ENCODE measurements around the gene TTC34.

Gene TTC34

DNA sequence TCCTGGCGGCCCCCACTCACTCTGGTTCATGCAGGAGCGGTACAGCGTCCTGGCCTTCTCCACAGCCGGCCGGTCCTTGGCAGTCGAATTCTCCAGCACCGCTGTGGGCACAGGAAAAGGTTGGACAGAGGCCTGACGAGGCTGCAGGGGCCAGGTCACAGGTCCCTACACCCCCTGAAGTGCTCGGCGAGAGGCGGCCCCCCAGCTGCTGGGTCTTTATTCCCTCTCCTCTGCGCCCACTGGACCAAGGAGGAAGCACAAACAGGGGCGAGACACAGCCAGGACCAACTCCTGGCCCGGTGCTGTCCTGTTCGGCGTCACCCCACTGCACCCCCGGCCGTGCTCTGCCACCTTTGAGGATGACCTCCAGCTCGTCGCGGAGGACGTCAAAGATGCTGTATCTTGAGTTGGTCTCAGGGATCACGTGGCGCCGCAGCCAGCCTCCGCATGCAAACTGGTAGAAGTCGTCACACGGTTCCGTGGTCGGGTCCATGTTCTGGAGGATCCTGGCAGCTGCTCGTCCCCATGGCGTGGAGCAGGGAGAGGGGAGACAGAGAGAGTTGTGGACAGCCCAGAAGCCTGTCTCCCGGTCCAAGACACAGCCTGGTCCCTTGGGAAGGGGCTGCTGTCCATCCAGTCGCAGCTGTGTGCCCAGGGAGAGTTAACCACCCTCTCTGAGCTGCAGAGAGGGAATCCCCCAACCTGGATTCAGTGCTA, 192.0 kb downstream of the TTC34 start:
- in situ Hi-C loops (cut with MboI; ENCODE audit: low sequenced_read_pairs): no loop called here

DNA sequence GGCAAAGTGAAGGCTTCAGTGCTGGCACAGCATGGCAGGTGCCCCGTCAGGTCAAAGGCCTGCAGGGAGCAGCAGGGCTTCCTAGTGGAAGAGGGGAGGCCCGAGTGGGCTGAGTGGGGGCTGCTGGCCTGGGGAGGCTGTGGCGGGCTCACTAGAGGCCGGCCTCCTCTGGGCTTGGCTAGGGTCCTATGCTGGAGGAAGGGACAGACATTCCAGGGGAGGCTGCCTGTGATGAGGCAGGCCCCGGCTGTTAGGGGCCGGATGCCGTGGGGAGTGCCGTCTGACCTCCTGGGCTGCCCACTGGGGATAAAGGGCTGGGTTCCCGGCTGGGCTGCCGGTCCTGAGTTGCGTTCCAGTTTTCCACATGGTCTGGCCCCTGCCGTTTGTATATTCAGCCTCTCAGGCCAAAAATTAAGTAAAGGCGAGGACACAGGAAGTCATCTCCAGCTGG, 193.8 kb downstream of the TTC34 start:
- in situ Hi-C loops (cut with MboI; ENCODE audit: low sequenced_read_pairs): no loop called here

DNA sequence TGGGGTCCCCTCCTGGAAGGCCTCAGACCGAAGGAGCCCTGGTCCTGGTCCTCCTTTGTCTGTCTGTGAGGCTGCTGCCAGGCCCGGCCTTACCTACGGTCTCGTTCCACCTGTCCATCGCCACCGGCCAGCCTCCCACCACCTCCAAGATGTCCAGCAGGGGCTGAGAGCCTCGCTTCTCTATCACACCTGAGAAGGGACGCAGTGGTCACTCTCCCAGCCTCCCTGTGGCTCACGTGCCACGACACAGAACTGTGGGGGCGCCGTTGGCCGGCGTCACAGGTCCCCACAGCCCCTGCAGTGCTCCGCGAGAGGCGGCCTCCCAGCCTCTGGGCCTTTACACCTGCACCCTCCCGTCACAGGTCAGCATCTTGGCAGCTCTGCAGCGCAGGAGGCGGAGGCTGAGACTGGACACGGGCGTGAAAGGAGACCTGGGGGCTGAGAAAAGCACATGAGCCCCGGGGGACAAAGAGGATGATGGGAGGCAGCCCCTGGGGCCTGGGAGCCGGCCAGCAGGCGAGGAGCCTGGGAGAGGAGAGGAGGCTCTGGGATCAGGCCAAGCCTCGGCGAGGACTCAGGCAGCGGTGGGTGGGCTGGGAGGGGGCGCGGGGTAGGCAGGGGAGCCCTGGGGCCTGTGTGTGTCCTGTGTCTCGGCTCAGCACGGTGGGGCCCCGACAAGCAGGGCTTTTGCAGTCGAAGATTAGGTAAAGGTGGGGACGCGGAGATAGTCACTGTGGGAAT, 194.4 kb downstream of the TTC34 start:
- in situ Hi-C loops (cut with MboI; ENCODE audit: low sequenced_read_pairs): no loop called here

DNA sequence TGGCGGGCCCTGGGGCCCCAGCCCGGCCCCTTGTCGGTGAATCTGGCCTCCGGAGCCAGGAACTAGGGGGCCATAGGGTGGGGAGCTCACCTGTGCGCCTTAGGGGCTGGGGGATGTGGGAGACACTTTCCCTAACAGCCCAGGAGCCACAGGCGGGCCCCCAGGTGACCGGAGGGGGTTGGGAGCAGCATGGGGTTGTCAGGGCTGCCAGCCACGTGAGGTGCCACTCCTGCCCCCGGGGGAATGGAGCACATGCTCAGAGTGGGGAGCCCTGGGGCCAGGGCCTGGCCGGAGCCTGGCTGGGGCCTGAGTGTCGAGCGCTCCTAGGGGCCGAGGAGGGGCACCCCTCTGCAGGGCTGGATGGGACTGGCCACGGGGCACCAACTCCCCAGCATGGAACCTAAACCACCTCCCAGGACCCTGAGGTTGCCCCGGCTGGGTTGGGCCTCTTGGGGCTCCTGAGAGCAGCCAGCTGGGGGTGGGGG, 195.1 kb downstream of the TTC34 start:
- in situ Hi-C loops (cut with MboI; ENCODE audit: low sequenced_read_pairs): no loop called here

DNA sequence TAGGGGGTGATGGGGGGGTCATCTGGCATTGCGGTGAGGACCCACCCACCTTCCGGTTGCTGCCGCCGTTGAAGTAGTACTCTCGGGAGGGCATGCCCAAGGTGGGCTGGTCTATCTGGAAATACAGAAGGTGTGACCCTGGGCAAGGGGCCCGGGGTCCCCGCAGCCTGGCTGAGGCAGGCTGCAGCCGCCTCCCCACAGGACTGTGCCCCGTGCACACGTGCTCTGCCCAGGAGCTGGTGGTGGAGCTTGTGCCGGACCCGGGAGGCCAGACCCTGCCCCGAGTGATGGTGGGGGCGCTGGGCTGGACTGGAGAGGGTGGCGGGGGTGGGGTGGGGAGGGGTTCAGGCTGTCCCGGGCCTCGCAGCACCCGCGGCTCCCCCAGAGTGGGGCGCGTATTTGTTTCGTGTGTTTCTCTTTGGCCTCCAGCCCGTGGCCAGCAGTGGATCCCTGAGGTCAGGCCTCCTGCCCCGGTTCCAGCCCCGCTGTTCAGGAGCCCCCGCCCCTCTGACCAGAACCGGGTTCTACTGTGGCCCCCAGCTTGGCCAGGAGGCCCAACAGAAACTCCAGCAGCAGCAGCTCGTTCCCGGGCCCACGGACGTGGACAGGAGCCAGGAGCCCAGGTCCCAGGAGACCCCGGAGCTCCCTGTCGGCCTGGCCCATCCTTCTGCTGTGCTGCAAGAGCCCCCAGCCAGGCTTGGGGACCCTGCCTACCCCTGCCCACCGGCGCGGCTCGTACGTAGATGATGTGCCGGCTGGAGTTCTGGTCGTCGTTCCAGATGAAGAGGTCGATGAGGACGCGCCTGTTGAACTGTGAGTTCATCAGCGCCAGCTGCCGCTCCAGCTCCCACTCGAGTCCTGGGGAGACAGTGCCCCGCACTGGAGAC, 195.7 kb downstream of the TTC34 start:
- in situ Hi-C loops (cut with MboI; ENCODE audit: low sequenced_read_pairs): no loop called here

DNA sequence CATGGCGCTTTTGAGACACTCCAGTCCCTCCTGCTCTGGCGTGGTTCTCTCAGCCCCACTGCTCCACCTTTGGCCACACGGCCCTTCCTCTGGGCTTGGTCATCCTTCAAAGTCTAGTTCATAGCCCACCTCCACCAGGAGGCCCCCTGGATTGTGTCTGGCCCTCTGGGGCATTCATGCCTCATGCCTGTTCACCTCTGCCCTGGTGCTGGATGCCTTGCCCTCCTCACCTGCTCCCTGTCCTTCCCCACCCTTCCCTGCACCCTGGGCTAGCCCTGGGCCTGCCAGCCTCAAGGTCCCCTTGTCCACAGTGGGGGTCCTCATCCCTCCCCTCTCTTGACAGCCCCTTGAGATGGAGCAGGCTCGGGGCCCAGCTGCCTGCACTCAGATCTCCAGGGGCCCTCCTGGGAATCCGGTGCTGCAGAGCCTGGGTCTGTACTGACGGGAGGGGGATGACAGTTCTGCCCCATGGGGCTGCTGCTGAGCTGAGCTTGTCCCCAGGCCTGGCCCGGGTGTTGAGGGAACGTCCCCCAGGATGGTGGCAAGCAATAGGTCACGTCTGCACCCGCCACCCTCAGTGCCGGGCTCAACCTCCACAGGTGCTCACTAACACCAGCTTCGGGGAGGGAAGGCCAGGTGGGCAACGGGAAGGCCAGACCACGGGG, 196.5 kb downstream of the TTC34 start:
- in situ Hi-C loops (cut with MboI; ENCODE audit: low sequenced_read_pairs): no loop called here

DNA sequence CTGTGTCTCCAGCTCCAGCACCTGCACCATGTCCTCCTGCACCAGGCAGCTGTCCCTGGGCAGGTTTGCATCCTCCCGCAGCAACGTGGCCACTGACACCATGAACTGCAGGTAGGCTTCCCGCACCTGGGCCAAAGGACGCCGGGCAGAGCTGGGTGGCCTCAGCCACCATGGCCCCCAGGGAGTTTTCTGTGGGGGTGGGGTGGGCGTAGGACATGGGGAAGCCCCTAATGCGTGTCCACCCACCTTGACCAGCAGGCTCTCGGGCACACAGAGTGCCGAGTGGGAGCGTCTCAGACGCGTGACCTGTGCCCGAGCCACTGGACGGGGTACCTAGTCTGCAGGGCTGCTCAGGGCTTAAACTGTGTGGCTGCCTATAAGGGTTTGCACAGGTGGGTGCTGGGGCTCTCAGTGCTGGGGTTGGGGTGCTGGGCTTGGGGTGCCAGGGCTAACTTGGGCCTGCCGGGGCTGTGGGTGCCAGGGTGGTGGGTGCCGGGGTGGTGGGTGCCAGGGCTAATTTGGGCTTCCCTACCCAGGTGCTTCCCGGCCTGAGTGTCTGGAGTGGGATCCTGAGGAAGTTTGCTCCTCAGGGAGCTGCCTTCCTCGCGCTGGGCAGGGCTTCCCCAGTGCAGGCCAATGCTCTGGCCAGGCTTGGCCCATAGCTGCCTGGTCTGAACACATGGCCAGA, 197.2 kb downstream of the TTC34 start:
- in situ Hi-C loops (cut with MboI; ENCODE audit: low sequenced_read_pairs): no loop called here

DNA sequence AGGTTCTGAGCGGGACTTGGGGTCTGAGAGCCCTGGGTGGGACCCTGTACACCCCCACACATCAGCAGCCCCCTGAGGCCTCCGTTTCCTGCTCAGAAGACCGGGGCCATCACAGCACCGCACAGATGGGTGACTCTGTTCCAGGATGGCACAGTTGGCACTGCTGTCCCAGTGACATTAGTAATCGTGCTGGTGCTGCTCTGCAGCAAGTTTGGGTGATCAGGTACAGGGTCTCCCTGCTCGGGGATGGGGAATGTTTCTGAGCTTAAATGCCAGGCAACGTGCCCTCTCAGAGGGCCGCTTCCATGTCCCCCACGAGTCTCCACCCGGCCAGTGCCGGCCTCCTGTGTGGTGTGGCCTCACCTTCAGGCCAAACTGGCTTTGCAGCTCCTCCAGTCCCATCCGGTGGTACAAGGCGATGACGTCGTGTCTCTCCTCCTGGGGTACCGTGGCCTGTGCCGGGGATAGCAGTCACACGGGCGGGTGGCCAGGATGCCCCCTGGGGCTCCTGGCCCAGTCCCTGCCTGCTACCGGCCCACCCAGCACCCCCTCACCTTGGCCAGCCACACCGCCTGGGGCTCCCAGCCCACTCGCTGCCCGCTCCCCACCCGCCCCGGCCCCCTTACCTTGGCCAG, 197.9 kb downstream of the TTC34 start:
- in situ Hi-C loops (cut with MboI; ENCODE audit: low sequenced_read_pairs): no loop called here

DNA sequence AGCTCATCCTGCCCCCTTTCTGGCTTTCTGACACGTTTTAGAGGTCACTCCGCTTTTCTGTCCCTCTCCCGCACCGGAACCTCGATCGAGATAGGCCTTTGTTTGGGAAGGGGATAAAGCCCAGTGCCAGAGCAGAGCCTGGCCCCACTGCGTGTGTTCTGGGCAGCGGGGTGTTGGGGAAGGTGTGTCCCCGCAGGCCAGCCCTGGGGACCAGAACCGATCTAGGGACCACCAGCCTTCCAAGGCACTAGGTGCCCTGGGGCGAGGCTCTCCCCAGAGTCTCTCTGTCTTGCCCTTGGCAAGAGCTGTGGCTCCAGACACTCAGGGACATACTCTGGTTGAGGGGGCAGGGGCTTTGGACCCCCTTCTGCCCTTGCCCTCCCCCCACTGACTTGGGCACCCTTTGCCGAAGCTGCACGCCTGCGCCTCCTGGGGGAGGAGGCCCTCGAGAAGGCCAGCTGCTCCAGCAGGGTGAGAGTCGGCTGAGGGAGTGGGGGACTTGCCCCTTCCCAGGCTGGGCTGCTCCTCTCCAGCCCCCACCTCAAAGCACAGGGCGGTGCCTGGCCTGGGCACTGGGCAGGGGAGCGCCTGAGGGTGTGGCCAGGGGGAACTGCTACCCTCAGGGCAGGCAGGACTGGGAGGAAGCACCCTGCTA, 198.5 kb downstream of the TTC34 start:
- in situ Hi-C loops (cut with MboI; ENCODE audit: low sequenced_read_pairs): no loop called here

DNA sequence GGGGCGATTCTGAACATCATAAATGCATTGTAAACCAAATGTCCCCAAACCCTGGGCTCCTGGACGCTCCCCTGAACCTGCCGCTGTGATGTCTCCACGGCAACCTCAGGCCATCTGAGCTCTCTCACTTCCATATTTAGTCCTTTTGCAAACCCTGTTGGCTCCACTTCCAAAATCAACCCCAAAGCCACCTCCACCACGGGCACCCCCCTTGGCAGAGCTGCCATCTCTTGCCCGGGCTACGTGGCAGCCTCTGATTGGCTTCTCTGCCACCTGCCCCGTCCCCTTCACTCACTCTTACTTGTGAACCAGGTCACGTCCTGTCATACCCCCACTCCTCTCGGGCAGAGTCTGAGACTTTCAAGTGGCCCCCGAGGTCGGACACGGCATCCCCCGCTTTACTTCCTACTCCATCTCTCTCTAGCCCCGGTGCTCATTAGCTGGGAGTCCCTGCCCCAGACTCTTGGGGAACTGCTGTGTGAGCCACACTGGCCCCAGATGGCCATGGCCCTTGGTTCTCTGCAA, 199.1 kb downstream of the TTC34 start:
- in situ Hi-C loops (cut with MboI; ENCODE audit: low sequenced_read_pairs): no loop called here

DNA sequence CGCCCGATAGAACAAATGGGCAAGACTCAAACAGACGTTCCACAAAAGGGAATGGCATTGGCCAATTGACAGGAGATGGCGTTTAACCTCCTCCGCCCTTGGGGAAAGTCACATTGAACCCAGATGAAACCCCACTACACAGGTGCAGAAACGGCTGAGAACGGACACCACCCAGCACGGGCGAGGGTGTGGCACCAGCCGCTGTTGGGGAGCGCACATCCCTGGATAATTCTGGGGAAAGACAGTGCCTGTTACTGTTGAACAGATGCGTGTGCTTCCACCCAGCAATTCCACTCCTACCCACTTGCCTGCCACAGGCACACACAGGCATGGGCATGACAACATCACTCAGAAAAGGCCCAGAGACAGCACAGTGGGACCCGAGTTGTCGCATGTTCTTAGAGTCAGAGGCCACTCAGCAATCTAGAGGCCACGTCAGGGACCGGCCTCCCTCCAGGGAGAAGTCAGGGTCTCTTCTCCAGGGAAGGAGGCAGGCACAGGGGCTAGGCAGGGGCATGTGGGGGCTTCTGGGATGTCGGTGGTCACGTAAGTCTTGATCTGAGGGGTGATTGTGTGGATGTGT, 199.7 kb downstream of the TTC34 start:
- in situ Hi-C loops (cut with MboI; ENCODE audit: low sequenced_read_pairs): no loop called here

DNA sequence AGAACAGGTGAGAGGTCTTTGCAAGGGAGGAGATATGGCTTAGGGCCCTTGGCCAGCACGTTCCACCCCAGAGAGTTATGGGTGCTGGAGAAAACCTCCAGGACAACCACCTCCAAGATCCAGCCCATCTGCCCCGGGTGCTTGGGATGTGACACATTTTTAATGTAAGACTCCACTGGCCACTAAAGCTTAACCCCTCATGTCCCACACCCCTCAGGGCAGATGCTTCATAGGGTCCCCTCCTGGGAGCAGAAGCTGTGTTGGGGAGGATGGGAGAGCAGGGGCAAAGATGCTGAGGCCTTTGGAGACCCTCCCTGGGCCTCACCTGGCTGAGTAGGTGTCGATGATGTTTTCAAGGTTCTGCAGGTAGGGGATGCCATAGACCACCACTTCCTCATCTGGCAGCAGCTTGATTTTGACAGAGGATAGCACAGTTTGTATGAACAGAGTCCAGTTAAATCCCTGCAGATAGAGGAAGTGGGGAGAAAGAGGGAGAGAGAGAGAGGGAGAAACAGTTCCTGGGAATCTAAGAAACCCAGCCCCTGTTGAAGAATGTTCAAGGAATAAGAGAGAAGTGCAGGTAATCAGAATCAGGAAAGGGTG, 203.1 kb downstream of the TTC34 start:
- in situ Hi-C loops (cut with MboI; ENCODE audit: low sequenced_read_pairs): loop anchor here (25.0 kb wide), 1 partner anchor 411 kb away; the partner anchor contains the start of gene FAAP20

DNA sequence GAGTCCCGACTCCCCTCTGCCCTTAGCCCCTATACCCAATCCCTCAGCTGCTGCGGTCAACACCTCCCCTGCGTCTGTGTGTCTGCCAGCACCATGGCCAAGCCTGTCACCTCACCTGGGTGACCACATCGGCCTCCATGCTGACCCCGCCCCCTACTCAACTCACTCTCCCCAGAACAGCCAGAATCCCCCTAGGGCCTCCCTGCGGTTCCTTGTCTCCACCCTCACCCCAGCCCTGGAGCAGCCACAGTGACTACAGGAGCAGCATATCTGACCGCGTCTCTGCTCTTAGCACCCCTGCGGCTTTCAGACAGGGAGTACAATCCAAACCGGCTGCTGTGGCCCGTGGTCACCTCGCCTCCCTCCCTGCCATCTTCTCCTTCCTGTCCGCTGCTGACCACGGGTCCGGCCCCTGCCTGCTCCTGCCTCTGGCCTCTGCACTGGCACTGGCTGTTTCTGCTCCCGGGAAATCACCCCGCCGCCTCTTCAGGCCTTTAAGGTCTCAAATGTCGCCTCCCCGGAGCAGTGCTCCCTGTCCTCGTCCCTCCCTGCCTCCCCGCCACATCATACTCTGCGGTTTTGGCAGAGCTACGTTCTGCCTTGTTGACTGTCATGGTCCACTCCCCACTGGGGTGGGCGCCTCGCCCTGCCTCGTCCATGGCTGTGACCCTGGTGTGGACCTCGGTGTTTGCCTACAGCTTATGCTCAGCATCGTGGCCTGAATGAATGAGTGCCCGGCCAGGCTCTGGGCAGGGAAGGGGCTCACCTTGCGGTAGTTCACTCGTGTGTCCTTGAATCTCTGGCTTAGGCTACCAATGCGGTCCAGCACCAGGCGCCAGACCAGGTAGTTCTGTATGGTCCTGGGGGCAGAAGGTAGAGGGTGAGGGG, 203.8 kb downstream of the TTC34 start:
- in situ Hi-C loops (cut with MboI; ENCODE audit: low sequenced_read_pairs): loop anchor here (25.0 kb wide), 1 partner anchor 410 kb away; the partner anchor contains the start of gene FAAP20

DNA sequence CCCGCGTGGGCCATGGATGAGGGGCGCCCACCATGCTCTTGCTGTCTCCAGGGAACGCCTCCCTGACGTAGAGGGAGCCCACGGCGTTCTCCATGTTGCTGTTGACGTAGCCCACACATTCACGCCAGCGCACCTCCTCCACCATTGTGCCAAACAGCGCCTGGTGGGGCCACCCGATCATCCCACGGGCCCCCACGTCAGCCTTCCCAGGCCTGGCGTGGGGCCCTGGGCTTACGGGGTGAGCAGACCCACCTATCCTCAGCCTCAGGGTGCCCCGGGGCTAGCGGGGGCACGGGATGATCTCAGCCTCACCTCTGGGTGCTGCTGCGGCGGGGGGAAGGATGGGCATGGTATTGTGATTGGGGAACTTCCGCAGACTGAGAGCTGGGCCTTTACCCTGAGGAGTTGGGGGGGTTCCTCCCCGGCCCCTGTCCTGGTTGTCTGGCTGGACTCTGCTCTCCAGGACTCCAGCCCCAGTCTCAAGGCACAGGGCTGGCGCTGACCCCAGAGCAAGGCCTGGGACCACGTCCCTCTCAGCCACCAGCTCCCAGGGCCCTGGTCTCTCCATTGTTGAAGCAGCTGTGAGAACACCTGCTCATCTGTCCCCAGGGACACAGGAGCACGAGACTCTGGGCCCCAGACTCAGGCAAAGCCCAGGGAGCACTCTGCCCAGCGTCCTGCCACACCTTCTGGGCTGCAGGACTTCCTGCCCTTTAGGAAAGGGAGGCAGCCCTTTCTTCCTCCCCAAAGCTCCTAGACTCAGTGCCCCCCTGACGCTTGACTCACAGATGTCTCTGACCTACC, 204.8 kb downstream of the TTC34 start:
- in situ Hi-C loops (cut with MboI; ENCODE audit: low sequenced_read_pairs): loop anchor here (25.0 kb wide), 1 partner anchor 409 kb away; the partner anchor contains the start of gene FAAP20

DNA sequence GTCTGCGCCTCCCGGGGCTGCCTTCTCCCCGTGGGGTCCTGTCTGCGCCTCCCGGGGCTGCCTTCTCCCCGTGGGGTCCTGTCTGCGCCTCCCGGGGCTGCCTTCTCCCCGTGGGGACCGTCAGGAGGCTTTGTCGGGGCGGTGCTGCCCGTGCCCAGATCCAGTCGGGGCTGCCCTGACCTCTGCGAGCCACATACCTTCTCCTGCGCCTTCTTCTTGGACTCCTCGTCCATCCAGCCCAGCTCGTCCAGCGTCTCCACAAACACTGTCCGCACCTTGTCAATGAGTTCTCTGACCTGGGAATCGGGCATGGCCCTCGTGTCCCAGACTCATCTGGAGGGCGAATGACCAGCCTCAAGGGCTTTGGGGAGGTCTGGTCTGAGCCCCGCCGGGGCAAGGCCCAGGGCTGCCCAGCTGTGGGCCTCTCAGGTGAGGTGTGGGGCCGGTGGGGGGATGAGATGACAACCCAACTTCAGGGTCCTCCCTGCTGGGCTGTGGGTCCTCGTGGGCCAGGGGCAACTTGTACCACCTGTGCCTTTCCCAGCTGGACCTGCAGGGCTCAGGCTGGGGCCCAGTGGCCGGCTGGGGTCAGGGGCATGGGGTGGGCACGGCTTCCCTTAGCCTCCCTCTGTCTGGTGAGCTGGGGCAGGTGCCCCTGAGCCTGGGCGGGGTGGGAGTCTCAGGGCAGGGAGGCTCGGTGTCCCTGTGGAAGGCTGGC, 205.5 kb downstream of the TTC34 start:
- in situ Hi-C loops (cut with MboI; ENCODE audit: low sequenced_read_pairs): loop anchor here (25.0 kb wide), 1 partner anchor 409 kb away; the partner anchor contains the start of gene FAAP20

All from HL-60/S4 treated with retinoic acid at 250 ng/mL for 4 days and 3 days (cell line).